H9 (cell line): ENCODE measurements around the gene CYTH3. TPM values are rescaled to one million over a fixed set of nuclear protein-coding genes. Genes with fewer than 3 reads are reported as not detected.

Experiments
- DNase-seq: peaks from one replicate; pipeline ENCODE4 v3.0.0-alpha.2; 2017
- H2AFZ ChIP-seq: one replicate; pipeline ENCODE4 v1.6.1; 2013; ENCODE audit warnings: mild to moderate bottlenecking, low read length, control low read depth, moderate library complexity
- H2AK5ac ChIP-seq: 2 replicates; pipeline ENCODE4 v1.6.1; 2013; ENCODE audit warnings: low read length, control low read depth, mixed read lengths; ENCODE audit not compliant: insufficient read length
- H2BK120ac ChIP-seq: one replicate; pipeline ENCODE4 v1.6.1; 2013; ENCODE audit warnings: low read depth, mild to moderate bottlenecking, low read length, control low read depth, inconsistent platforms; ENCODE audit not compliant: poor library complexity, severe bottlenecking
- H2BK12ac ChIP-seq: 2 replicates; pipeline ENCODE4 v1.6.1; 2013; ENCODE audit warnings: low read length, control low read depth, mixed read lengths, low read depth; ENCODE audit not compliant: insufficient read length
- H2BK15ac ChIP-seq: 2 replicates; pipeline ENCODE4 v1.6.1; 2013; ENCODE audit warnings: low read depth, low read length, control low read depth
- H2BK20ac ChIP-seq: one replicate; pipeline ENCODE4 v1.6.1; 2013; ENCODE audit warnings: low read depth, mild to moderate bottlenecking, low read length, control low read depth, inconsistent platforms; ENCODE audit not compliant: poor library complexity, severe bottlenecking
- H2BK5ac ChIP-seq: 2 replicates; pipeline ENCODE4 v1.6.1; 2013; ENCODE audit warnings: low read length, control low read depth, mixed read lengths; ENCODE audit not compliant: insufficient read length
- H3K14ac ChIP-seq: 2 replicates; pipeline ENCODE4 v1.6.1; 2013; ENCODE audit warnings: low read length, control low read depth; ENCODE audit not compliant: insufficient read depth
- H3K18ac ChIP-seq: 2 replicates; pipeline ENCODE4 v1.6.1; 2013; ENCODE audit warnings: low read depth, mild to moderate bottlenecking, mixed read lengths, low read length, control low read depth; ENCODE audit not compliant: insufficient read length
- H3K23ac ChIP-seq: 2 replicates; pipeline ENCODE4 v1.6.1; 2013; ENCODE audit warnings: low read length, control low read depth, mixed read lengths, low read depth; ENCODE audit not compliant: insufficient read length
- H3K23me2 ChIP-seq: 2 replicates; pipeline ENCODE4 v1.6.1; 2013; ENCODE audit warnings: low read depth, mild to moderate bottlenecking, mixed read lengths, low read length, control low read depth; ENCODE audit not compliant: insufficient read length, poor library complexity, severe bottlenecking
- H3K27ac ChIP-seq: 2 replicates; pipeline ENCODE4 v1.5.1; 2013; ENCODE audit warnings: low read length, control low read depth, mixed read lengths, low read depth; ENCODE audit not compliant: insufficient read length
- H3K27me3 ChIP-seq: 2 replicates; pipeline ENCODE4 v1.6.1; 2013; ENCODE audit warnings: low read length, control low read depth, inconsistent platforms; ENCODE audit not compliant: insufficient read depth
- H3K4ac ChIP-seq: 2 replicates; pipeline ENCODE4 v1.6.1; 2013; ENCODE audit warnings: low read depth, mild to moderate bottlenecking, control low read depth, inconsistent platforms, low read length, moderate library complexity
- H3K4me1 ChIP-seq: 2 replicates; pipeline ENCODE4 v1.6.1; 2013; ENCODE audit warnings: low read length, control low read depth, inconsistent platforms; ENCODE audit not compliant: insufficient read depth
- H3K4me2 ChIP-seq: 2 replicates; pipeline ENCODE4 v1.6.1; 2013; ENCODE audit warnings: low read length, control low read depth, mixed read lengths; ENCODE audit not compliant: insufficient read length, insufficient read depth
- H3K56ac ChIP-seq: 2 replicates; pipeline ENCODE4 v1.6.1; 2013; ENCODE audit warnings: low read depth, mild to moderate bottlenecking, mixed read lengths, low read length, control low read depth; ENCODE audit not compliant: insufficient read length
- H3K79me1 ChIP-seq: 2 replicates; pipeline ENCODE4 v1.6.1; 2013; ENCODE audit warnings: low read depth, mild to moderate bottlenecking, moderate library complexity, low read length, control low read depth, inconsistent platforms; ENCODE audit not compliant: insufficient read depth, poor library complexity, severe bottlenecking
- H3K79me2 ChIP-seq: 2 replicates; pipeline ENCODE4 v1.6.1; 2013; ENCODE audit warnings: low read length, control low read depth, inconsistent platforms; ENCODE audit not compliant: insufficient read depth
- H3K9ac ChIP-seq: 2 replicates; pipeline ENCODE4 v1.6.1; 2013; ENCODE audit warnings: low read length, control low read depth, mixed read lengths; ENCODE audit not compliant: insufficient read length; ENCODE audit errors: extremely low read depth
- H3K9me3 ChIP-seq: one replicate; pipeline ENCODE4 v1.6.1; 2013; ENCODE audit warnings: low read depth, low read length, inconsistent platforms; ENCODE audit not compliant: control insufficient read depth
- H3T11ph ChIP-seq: one replicate; pipeline ENCODE4 v1.6.1; 2013; ENCODE audit warnings: mild to moderate bottlenecking, low read length, control low read depth, inconsistent platforms
- H4K20me1 ChIP-seq: one replicate; pipeline ENCODE4 v1.6.1; 2013; ENCODE audit not compliant: control insufficient read depth, insufficient read length, insufficient read depth
- H4K5ac ChIP-seq: 2 replicates; pipeline ENCODE4 v1.6.1; 2013; ENCODE audit warnings: low read depth, mild to moderate bottlenecking, mixed read lengths, low read length, control low read depth; ENCODE audit not compliant: insufficient read length
- H4K8ac ChIP-seq: replicated peaks from 2 replicates; pipeline ENCODE4 v1.6.1; 2013; ENCODE audit warnings: low read length, control low read depth, mixed read lengths, low read depth; ENCODE audit not compliant: insufficient read length
- H4K91ac ChIP-seq: 2 replicates; pipeline ENCODE4 v1.6.1; 2013; ENCODE audit warnings: low read depth, mild to moderate bottlenecking, moderate library complexity, mixed read lengths, low read length, control low read depth; ENCODE audit not compliant: insufficient read length
- H3K27ac Mint-ChIP-seq, 3 experiments: 2 replicates in 2 of 3; 3 replicates in 1 of 3; pipeline ENCODE4 v1.8.0; 2020 to 2021; ENCODE audit warnings: mixed read lengths in 3 of 3, mild to moderate bottlenecking in 1 of 3, moderate library complexity in 1 of 3
- H3K27me3 Mint-ChIP-seq: 2 replicates; pipeline ENCODE4 v1.8.0; 2021; ENCODE audit warnings: low read depth, mild to moderate bottlenecking, moderate library complexity, mixed read lengths
- H3K36me3 Mint-ChIP-seq, 3 experiments: 2 replicates in 2 of 3; 3 replicates in 1 of 3; pipeline ENCODE4 v1.8.0; 2020 to 2021; ENCODE audit warnings: low read depth in 3 of 3, mixed read lengths in 3 of 3; ENCODE audit not compliant: insufficient read depth in 1 of 3
- H3K4me1 Mint-ChIP-seq, 2 experiments: 2 replicates each; pipeline ENCODE4 v1.8.0; 2020; ENCODE audit warnings: mixed read lengths in 2 of 2
- H3K4me3 Mint-ChIP-seq, 2 experiments: 2 replicates in 1 of 2; 3 replicates in 1 of 2; pipeline ENCODE4 v1.8.0; 2020 to 2021; ENCODE audit warnings: mild to moderate bottlenecking in 2 of 2, mixed read lengths in 2 of 2, moderate library complexity in 1 of 2
- H3K9me3 Mint-ChIP-seq, 2 experiments: 2 replicates in 1 of 2; 3 replicates in 1 of 2; pipeline ENCODE4 v1.8.0; 2020; ENCODE audit warnings: mild to moderate bottlenecking in 2 of 2, mixed read lengths in 2 of 2, moderate library complexity in 1 of 2
- WGBS: extraction: QIAGEN DNeasy Blood & Tissue Kit; methylation state at CpG from one replicate; pipeline ENCODE4 v1.1.7; 2013; ENCODE audit warnings: missing lambda C conversion rate, low lambda C conversion rate, mixed read lengths; ENCODE audit not compliant: insufficient read length; ENCODE audit errors: extremely low coverage; 5-methylcytosine and 5-hydroxymethylcytosine counted together
- total RNA-seq: library from RNA; stranded (reverse); gene quantifications from 2 replicates; pipeline ENCODE4 v1.2.1, GENCODE V29; 2021
- TF ChIP-seq, protein P1 (sequence below): fragments of 200-600 bp; sonication (generic); conservative IDR thresholded peaks from 3 replicates; pipeline ENCODE4 v1.8.0; 2021; ENCODE audit warnings: antibody characterized with exemption, mild to moderate bottlenecking

CYTH3 gene
- total RNA-seq, 1 experiment from 2014 or later: 12.3 TPM

DNA sequence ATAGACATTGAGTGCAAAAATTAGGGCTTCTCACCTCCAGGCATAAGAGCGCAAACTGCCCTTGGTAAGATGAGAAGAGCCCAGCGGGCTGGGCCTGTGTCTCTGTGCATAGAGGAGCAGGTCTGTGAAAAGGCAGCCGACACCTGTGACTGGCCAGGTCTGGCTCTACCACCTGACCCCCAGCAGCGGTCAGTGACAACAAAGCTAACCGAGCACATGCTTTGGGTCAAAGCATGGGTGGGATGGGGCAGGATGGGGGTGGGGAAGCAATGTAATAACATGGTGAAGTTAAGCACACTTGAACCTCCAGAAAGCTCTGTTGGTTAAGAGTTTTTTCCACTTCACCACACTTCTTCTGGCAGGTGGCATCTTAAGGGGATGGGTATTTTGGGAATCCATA, 29.3 kb downstream of the CYTH3 start:
- H3K4ac ChIP-seq: no peak overlapping the region
- DNase-seq: no peak
- no peak overlapping the region for H2BK120ac ChIP-seq
- H3T11ph ChIP-seq: no peak overlapping the region
- no peaks in the 10 kb centered on the region; the same call in 1 of the 2 replicates for H3K79me2 ChIP-seq
- Mint-ChIP-seq H3K36me3 (no peaks in the 10 kb centered on the region), H3K27ac (peak overlapping the region in 2 of 3 experiments; percentile 35 to 39; a peak in 1 of 7 replicates), H3K4me3 (no peak overlapping the region), H3K4me1 (peaks cover 34 to 40% of the 10 kb centered on the region in 2 experiments), H3K9me3 (no peaks in the 10 kb centered on the region), H3K27me3 (no peaks in the 10 kb centered on the region)
- H3K79me1 ChIP-seq: peaks cover 7% of the 10 kb centered on the region
- H4K20me1 ChIP-seq: no peaks in the 10 kb centered on the region
- peaks cover 2% of the 10 kb centered on the region; the same call in 1 of the 2 replicates for H3K4me1 ChIP-seq
- no peak overlapping the region for H4K8ac ChIP-seq
- no peak overlapping the region for H3K4me2 ChIP-seq
- no peak overlapping the region for H2BK20ac ChIP-seq
- H3K14ac ChIP-seq: no peak overlapping the region
- H3K9me3 ChIP-seq: no peaks in the 10 kb centered on the region
- no peak overlapping the region for H2BK12ac ChIP-seq
- H3K27ac ChIP-seq: no peak overlapping the region
- H2BK15ac ChIP-seq: no peak overlapping the region
- H2AFZ ChIP-seq: no peak overlapping the region
- no peak overlapping the region for H2AK5ac ChIP-seq
- H3K56ac ChIP-seq: no peak overlapping the region
- H4K91ac ChIP-seq: no peak overlapping the region
- no peak overlapping the region for H4K5ac ChIP-seq
- no peak overlapping the region for H3K23ac ChIP-seq
- no peaks in the 10 kb centered on the region for H3K27me3 ChIP-seq
- H3K23me2 ChIP-seq: peaks cover 2% of the 10 kb centered on the region
- whole genome bisulfite sequencing: no CpG with 5 or more reads among the region's 5 CpGs
- no peak overlapping the region for H2BK5ac ChIP-seq
- no peak overlapping the region for H3K9ac ChIP-seq
- TF ChIP-seq, protein P1, sequence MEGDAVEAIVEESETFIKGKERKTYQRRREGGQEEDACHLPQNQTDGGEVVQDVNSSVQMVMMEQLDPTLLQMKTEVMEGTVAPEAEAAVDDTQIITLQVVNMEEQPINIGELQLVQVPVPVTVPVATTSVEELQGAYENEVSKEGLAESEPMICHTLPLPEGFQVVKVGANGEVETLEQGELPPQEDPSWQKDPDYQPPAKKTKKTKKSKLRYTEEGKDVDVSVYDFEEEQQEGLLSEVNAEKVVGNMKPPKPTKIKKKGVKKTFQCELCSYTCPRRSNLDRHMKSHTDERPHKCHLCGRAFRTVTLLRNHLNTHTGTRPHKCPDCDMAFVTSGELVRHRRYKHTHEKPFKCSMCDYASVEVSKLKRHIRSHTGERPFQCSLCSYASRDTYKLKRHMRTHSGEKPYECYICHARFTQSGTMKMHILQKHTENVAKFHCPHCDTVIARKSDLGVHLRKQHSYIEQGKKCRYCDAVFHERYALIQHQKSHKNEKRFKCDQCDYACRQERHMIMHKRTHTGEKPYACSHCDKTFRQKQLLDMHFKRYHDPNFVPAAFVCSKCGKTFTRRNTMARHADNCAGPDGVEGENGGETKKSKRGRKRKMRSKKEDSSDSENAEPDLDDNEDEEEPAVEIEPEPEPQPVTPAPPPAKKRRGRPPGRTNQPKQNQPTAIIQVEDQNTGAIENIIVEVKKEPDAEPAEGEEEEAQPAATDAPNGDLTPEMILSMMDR: no peak
- no peak overlapping the region for H3K18ac ChIP-seq
